GM10248 (cell line): Measurements from ENCODE around the gene ABHD16B.
A peak's percentile ranks its signal among the peaks of the same experiment; 100 is the strongest.

ENCODE experiments used
- CTCF ChIA-PET: fragments of 300-600 bp; sonication (Branson Sonifier 250); formaldehyde crosslinking; extraction: SDS; loops from one replicate; lab custom pipeline; 2021; ENCODE audit warnings: antibody characterized with exemption; lab: Yijun Ruan, JAX
- POLR2A ChIA-PET: fragments of 350-650 bp; sonication (Branson Sonifier 250); formaldehyde crosslinking; extraction: SDS; loops from one replicate; lab custom pipeline; 2020; ENCODE audit warnings: antibody characterized with exemption; lab: Yijun Ruan, JAX
- DNase-seq: peaks from one replicate; pipeline ENCODE4 v3.0.0; 2012; ENCODE audit errors: extremely low spot score
- TF ChIP-seq, protein P1 (sequence below): IDR thresholded peaks from 2 replicates; pipeline ENCODE4 v1.5.1; 2012; ENCODE audit warnings: mild to moderate bottlenecking, low read depth; ENCODE audit errors: extremely low read depth, missing control alignments, control extremely low read depth

ABHD16B gene

DNA sequence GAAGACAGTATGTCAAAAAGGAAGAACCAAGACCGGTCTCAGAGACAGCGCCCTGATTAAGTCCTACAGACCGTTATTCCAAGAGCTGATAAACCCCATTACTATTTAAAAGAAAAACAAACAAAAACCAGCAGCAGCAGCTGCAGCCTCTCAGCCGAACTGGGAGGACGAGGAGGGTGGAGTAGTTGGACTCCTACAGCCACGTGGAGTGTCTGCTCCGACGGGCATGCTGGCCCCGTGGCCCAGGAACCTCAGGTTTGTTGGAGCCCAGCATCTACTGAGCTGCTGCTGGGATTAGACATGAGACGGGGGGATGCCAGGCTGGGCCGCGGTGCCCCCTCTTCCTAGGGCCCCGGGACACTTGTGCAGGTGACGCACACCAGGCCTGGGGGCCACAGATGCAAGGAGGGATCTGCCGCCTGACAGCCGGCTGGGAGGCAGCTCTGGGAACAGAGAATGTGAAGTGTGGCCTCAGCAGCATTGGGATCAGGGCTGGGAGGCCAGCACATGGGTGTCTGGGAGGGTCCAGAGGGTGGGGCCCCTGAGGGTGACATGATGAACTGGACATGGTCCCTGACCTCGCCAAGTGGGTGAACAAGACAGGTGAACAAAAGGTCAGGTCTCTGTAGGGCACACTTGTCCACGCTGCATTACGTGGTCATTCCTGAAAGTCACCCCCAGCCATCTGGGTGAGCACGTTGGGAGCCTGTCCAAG is 27.4 kb upstream of the ABHD16B start:
- no peak for DNase-seq
- TF ChIP-seq, protein P1, sequence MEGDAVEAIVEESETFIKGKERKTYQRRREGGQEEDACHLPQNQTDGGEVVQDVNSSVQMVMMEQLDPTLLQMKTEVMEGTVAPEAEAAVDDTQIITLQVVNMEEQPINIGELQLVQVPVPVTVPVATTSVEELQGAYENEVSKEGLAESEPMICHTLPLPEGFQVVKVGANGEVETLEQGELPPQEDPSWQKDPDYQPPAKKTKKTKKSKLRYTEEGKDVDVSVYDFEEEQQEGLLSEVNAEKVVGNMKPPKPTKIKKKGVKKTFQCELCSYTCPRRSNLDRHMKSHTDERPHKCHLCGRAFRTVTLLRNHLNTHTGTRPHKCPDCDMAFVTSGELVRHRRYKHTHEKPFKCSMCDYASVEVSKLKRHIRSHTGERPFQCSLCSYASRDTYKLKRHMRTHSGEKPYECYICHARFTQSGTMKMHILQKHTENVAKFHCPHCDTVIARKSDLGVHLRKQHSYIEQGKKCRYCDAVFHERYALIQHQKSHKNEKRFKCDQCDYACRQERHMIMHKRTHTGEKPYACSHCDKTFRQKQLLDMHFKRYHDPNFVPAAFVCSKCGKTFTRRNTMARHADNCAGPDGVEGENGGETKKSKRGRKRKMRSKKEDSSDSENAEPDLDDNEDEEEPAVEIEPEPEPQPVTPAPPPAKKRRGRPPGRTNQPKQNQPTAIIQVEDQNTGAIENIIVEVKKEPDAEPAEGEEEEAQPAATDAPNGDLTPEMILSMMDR, result no peak
- ChIA-PET CTCF (interaction anchor here (1.0 to 1.4 kb wide), 2 partner anchors 12 to 29 kb away, joined by 3 read pairs; no protein-coding TSS in a partner anchor), POLR2A (no interaction called here)

DNA sequence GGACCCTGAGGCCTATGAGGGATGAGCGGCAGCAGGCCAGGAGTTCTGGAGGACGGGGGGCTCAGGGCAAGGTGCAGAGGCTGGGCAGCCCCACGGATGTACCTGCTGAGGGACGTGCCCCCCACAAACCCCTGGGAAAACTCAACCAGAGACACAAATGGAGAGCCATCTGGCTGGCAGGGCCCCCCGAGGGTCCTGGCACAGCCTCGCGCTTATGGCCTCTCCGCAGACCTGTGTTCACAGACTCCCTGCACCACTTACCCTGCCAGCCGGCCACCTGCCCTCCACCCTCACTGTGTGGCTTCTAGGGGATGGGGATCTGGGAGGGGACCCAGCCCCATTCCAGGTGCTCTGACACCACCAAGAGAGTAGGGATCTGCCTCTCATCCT is 26.8 kb upstream of the ABHD16B start:
- no peak for DNase-seq
- ChIA-PET POLR2A (no interaction called here), CTCF (interaction anchor here (1.4 kb wide), 1 partner anchor 28 kb away, joined by 3 read pairs; no protein-coding TSS in a partner anchor)
- TF ChIP-seq, protein P1, result no peak

DNA sequence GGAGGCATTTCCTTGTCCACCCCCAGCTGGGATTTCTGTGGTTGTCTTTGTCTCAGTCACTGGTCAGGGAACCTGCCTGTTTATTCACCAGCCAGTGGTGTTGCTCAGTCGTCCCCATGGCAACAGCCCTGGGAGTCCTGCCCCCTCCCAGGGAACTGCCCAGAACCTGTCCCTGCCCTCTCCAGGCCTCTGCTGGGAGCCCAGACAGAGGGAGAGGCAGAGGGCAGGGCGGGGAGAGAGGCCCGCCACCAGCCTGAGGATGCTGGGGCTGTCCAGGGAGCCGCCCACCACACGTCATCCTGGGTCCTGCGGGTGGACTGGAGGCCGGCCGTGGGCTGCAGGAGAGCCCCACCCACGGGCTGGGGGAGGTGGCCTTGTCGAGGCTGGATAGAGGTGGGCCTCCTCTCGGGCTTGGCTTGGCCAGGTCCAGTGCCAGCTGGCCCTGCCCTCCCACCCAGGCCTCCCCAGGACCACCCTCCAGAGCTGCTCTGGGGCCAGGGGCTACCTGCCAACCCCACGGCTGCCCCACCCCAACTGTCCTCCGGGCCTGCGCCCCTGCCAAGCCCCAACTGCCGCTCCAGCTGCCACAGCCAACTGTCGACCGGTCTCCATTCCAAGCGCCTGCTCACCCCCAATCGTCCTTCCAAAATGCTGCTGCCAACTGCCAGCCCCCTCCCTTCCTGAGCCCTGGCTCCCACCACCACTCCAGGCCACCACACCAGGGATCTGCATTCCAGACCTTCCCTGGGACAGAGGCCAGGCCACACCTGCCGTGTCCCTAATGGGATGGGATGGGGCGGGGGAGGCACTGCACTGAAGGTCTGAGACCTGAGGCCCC is 26.1 kb upstream of the ABHD16B start:
- DNase-seq, result peak; percentile 66
- ChIA-PET POLR2A (no interaction called here), CTCF (no interaction called here)
- TF ChIP-seq, protein P1, result no peak

DNA sequence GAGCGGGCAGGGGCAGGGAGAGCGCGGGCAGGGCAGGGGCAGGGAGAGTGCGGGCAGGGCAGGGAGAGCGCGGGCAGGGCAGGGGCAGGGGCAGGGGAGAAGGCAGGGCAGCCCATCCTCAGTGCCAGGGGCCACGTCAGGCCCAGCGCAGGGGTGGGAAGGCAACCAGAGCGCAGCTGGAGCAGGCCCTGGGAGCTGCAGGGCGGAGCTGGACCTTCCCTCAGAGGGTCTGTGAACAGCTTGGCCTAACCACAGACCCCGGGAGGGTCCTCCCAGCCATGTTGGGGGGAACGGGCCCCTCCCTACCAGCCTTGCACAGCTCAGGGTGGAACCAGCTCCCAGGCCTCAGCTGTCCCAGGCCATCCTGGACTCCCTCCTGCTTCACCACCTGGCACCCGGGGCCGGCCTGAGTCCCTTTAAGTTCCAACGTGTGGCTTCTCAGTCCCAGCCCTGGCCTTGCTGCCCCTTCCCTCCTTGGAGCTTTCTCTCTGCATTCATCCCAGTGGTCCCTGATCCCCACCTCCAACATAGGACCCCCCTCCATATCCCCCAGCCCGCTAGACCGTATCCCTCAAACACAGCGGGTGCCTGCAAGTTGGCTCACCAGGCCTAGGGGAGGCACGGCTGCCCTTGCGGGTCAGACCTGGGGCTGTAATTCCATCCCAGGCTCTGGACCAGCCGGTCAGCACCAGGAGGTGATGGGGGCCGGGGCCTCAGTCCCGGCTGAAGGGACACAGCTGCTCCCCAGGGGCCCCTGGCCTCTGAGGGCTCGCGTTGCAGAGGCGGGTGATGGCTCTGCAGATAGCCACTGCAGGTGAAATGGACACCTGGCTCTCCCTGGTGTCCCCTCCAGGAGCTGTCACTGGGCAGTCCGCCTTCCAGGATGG is 24.6 kb upstream of the ABHD16B start:
- TF ChIP-seq, protein P1, result no peak
- DNase-seq, result no peak
- POLR2A ChIA-PET, result no interaction called here
- CTCF ChIA-PET, result no interaction called here

DNA sequence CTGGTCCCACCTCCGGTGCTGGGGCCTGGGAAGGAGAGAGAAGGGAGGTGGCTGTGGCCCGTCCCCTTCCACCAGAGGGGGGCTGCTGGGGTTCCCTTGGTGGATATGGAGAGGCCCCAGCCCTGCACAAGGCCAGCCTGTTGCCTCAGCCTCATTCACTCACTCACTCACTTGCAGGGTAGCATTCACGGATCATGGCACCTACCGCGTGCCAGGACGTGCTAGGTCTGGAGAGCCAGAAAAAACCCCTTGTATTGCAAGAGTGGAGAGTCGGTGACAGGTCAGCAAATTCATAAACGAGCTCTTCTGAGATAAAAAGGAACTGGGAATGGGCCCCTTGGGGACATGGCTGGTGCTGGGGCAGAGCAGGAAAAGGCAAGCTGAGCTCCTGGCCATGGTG is 23.8 kb upstream of the ABHD16B start:
- no peak for DNase-seq
- ChIA-PET POLR2A (no interaction called here), CTCF (interaction anchor here (0.6 kb wide), 1 partner anchor 53 kb away, joined by 3 read pairs; no protein-coding TSS in a partner anchor)
- TF ChIP-seq, protein P1, result no peak

DNA sequence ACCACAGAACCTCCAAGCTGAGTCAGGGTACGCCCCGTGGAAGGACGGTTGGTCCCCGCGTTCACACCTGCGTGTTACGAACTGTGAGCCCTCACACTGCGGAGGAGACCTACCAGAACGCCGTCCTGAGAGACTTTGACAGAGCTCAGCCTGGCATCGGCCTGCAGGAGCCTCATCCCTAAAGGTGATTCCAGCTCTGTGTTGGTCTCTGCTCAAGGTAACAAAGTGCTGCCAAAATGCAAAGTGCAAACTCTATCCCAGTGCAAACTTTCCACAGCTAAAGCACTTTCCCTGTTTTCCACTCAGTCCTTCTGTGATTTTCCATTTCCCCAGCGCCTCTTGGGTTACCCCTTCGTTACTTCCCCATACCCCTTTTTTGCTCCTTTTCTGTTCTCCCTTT is 21.7 kb upstream of the ABHD16B start:
- POLR2A ChIA-PET, result no interaction called here
- DNase-seq, result no peak
- CTCF ChIA-PET, result interaction anchor here (0.7 kb wide), 1 partner anchor 178 kb away, joined by 3 read pairs; no protein-coding TSS in a partner anchor
- TF ChIP-seq, protein P1, result no peak
